GM21447 (cell line): ENCODE measurements around the gene TCF4.

Experiments
- ATAC-seq: cut with Tn5 transposase; IDR thresholded peaks from one replicate; pipeline ENCODE4 v1.9.1; 2021; ENCODE audit not compliant: unreplicated experiment

TCF4 gene

DNA sequence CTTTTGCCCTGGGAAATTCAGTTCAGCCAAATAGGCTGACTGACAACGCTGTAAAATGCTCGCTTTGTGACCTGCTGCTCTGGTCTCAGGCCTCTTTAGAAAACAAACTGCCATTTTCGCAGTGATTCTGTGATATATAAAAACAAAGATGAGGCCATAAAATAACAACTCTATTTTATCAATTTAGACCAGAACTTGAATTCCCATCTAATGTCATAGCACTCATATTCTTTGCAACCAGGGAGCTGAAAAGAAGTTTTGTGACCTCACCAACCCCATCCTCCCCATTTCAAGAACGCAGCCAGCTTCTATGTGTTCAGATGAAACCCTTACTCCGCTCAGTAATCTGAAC, 40.3 kb downstream of the TCF4 start:
- ATAC-seq: no peak

DNA sequence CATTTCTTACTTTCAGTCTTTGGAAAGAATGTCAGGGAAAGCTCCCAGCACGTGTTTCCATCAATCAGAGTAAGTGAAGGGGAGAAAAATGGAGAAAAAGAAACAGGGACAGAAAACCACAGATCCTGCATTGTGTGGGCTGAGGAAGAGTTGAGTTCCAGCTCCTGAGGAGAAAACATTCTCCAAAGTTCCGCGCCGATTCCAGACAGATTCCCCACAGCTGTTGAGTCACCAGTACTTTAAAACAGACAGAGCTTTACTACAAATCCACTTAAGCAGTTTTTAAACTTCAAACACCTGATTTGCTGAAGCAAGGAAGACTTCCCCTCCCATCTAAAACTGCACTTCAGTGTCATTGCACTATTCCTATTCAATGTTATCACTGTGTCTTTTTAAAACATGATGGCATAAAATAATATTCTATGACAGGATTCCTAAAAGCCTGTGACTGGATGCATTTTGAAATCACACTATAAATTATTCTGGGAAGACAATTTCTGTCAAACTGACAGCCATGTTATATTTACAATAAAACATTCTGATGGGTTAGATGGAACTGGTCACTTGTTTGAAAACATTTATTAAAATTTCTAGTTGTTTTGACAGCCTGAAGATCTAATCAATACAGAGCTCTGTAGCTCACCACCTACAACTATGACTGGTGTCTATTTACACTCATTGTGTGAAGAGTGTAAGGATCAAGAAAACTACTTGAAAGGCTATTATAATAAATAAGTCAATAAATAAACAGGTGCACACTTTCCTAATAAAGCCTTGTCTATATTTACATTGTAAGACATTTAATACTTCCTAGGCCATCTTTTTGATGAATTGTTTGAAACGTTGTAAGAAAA, 40.9 kb downstream of the TCF4 start:
- no peak for ATAC-seq

- ATAC-seq: no peak
These were observed 44.0 kb downstream of the TCF4 start for GRCh38 chr18:55544014-55544413.

- ATAC-seq: no peak
These were observed 44.8 kb downstream of the TCF4 start for GRCh38 chr18:55543130-55543704.

DNA sequence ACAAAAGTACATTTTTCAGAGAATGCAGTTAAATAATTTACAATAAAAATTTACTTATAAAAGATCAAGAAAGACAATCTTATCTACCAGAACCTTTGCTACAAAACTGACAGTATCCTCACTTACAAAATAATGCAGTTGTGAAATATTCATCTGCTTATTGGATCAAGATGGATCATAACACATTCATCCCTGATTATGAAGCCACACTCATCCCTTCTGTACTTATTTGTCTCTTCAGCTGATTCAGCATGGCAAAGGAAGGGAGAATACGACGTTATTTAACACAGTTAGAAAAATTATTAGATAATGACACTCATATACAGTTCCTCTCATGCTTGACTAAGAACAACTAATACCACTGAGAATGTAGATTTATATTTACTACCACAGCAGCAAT, 46.4 kb downstream of the TCF4 start:
- ATAC-seq: no peak

DNA sequence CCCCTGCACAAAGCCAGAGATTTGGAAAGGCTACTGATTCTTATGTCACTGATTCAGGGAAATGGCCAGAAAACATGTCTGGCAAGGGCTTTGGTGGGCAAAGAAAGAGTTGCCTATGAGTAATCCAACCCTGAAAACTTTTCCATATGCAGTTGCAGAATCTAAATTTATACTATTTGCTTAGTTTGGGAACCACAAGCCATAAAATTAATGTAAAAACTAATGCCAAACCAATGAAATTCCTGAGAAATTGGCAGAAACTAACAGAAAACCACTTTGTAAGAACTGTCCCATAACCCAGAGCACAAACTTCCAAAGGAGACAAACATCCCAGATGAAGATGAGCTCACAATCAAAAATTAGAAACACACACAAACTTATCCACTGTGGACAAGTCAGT, 48.8 kb downstream of the TCF4 start:
- no peak for ATAC-seq

GRCh38 chr18:55534996-55535395, 53.0 kb downstream of the TCF4 start:
- ATAC-seq: no peak

GRCh38 chr18:55534547-55534946, 53.4 kb downstream of the TCF4 start:
- ATAC-seq: no peak

- no peak for ATAC-seq
These were observed 57.8 kb downstream of the TCF4 start for GRCh38 chr18:55530166-55530565.

DNA sequence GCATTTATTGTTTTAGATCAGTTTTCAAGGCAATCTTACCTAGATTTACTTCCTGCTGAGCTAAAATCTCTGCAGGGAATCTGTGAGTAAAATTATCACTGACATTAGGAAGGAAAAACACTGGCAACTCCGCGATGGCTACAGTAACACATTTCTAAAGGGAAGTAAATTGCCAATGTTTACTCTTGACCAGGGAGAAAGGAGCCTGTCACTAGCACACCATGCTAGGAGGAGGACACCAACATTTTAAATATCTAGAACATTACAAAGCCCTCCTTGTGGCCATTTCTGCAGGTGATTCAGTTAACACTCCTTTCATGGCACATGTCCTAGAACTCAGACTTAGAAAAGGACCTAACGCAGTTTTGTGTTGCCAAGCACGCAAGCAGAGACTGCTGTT, 58.4 kb downstream of the TCF4 start:
- ATAC-seq: no peak

- ATAC-seq: no peak
These were observed 62.1 kb downstream of the TCF4 start for GRCh38 chr18:55525845-55526244.

GRCh38 chr18:55524353-55525073, 63.5 kb downstream of the TCF4 start:
- no peak for ATAC-seq

- ATAC-seq: no peak
These were observed 65.0 kb downstream of the TCF4 start for GRCh38 chr18:55523001-55523400.

GRCh38 chr18:55522011-55522410, 66.0 kb downstream of the TCF4 start:
- no peak for ATAC-seq

DNA sequence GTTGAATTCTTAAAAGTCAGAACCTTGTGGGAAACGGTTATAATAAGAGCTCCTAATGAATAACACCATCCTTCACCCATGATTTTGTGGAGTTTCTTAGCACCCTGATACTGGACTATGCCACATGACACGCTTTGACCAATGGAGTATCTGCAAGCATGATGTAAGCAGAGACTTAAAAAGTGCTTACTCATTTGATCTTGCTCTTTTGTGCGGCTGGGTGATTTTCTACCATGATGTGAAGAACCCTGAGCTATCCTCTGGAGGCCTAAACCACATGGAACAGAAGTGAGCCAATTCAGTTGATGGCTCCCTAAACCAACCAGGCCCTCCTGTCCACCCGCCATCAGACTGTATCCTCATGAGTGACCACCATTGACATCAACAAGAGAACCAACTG, 70.9 kb downstream of the TCF4 start:
- ATAC-seq: no peak

- no peak for ATAC-seq
These were observed 71.9 kb downstream of the TCF4 start for GRCh38 chr18:55515941-55516710.

- ATAC-seq: no peak
These were observed 72.8 kb downstream of the TCF4 start for GRCh38 chr18:55515214-55515613.

- no peak for ATAC-seq
These were observed 74.8 kb downstream of the TCF4 start for GRCh38 chr18:55513161-55513560.

GRCh38 chr18:55511277-55511676, 76.7 kb downstream of the TCF4 start:
- no peak for ATAC-seq

GRCh38 chr18:55510809-55511208, 77.2 kb downstream of the TCF4 start:
- no peak for ATAC-seq

- ATAC-seq: peak; percentile 90
These were observed 78.2 kb downstream of the TCF4 start for GRCh38 chr18:55509631-55510324.
